RWPE2 (cell line): Measurements from ENCODE around the gene GAS6.
"Not testable (repeated sequence)": the region's sequence is repeated elsewhere in the genome, so short reads cannot be mapped to it uniquely, and the experiment has no call there.

Source experiments
- ATAC-seq: fragments of 200-7000 bp; cut with Tn5 transposase; 3 replicates; pipeline ENCODE4 v1.9.1; 2021; ENCODE audit warnings: low read depth
- DNase-seq: peaks from one replicate; pipeline ENCODE4 v3.0.0-alpha.2; 2020; ENCODE audit warnings: low spot score
- H3K27ac ChIP-seq: fragments of 450-650 bp; 2 replicates; pipeline ENCODE4 v1.5.1; 2017; ENCODE audit warnings: mild to moderate bottlenecking; ENCODE audit not compliant: poor library complexity, severe bottlenecking
- H3K27me3 ChIP-seq: fragments of 250-450 bp; sonication (Bioruptor Pico); 2 replicates; pipeline ENCODE4 v1.5.1; 2021; ENCODE audit warnings: mild to moderate bottlenecking, moderate library complexity; ENCODE audit not compliant: insufficient read depth, poor library complexity, severe bottlenecking
- H3K36me3 ChIP-seq: fragments of 250-450 bp; sonication (Bioruptor Pico); 2 replicates; pipeline ENCODE4 v1.5.1; 2020; ENCODE audit warnings: low read depth, mild to moderate bottlenecking, moderate library complexity
- H3K4me1 ChIP-seq: fragments of 250-450 bp; sonication (Bioruptor Pico); 2 replicates; pipeline ENCODE4 v1.5.1; 2021; ENCODE audit warnings: mild to moderate bottlenecking, moderate library complexity; ENCODE audit not compliant: insufficient read depth, poor library complexity, severe bottlenecking
- H3K4me3 ChIP-seq: fragments of 250-450 bp; sonication (Bioruptor Pico); 2 replicates; pipeline ENCODE4 v1.5.1; 2021; ENCODE audit warnings: mild to moderate bottlenecking, moderate library complexity; ENCODE audit not compliant: severe bottlenecking
- H3K9me3 ChIP-seq: fragments of 250-450 bp; sonication (Bioruptor Pico); 2 replicates; pipeline ENCODE4 v1.5.1; 2021; ENCODE audit warnings: mild to moderate bottlenecking, moderate library complexity; ENCODE audit not compliant: severe bottlenecking
- CTCF ChIP-seq: fragments of 450-650 bp; IDR thresholded peaks from one replicate; pipeline ENCODE4 v1.5.1; 2017; ENCODE audit warnings: mild to moderate bottlenecking, moderate library complexity; ENCODE audit not compliant: poor library complexity, severe bottlenecking

The GAS6 gene

GRCh38 chr13:113874579-113875428, 10.9 kb upstream of the GAS6 start:
- DNase-seq (no peak), ATAC-seq (no peak)
- Histone ChIP-seq H3K27ac (no peak overlapping the region), H3K4me1 (no peaks in the 10 kb centered on the region), H3K36me3 (no peaks in the 10 kb centered on the region), H3K27me3 (no peaks in the 10 kb centered on the region), H3K4me3 (no peak overlapping the region), H3K9me3 (no peaks in the 10 kb centered on the region)
- TF ChIP-seq CTCF = no peak

- Histone ChIP-seq H3K4me3 (no peak overlapping the region), H3K4me1 (no peaks in the 10 kb centered on the region), H3K27ac (no peak overlapping the region), H3K9me3 (no peaks in the 10 kb centered on the region), H3K36me3 (no peaks in the 10 kb centered on the region), H3K27me3 (no peaks in the 10 kb centered on the region)
- ATAC-seq (no peak), DNase-seq (no peak)
- TF ChIP-seq CTCF = no peak
Measured at GRCh38 chr13:113874177-113874576, 10.3 kb upstream of the GAS6 start.

GRCh38 chr13:113869263-113869662, 5.4 kb upstream of the GAS6 start:
- no peak overlapping the region for H3K4me3 ChIP-seq
- H3K27me3 ChIP-seq = no peaks in the 10 kb centered on the region
- no peak for TF ChIP-seq CTCF
- no peaks in the 10 kb centered on the region for H3K36me3 ChIP-seq
- H3K4me1 ChIP-seq = no peaks in the 10 kb centered on the region
- no peak for ATAC-seq
- no peaks in the 10 kb centered on the region for H3K9me3 ChIP-seq
- no peak for DNase-seq
- H3K27ac ChIP-seq = no peak overlapping the region

GRCh38 chr13:113867913-113868312, 4.0 kb upstream of the GAS6 start:
- H3K27me3 ChIP-seq, H3K27ac ChIP-seq, H3K4me3 ChIP-seq, H3K4me1 ChIP-seq, H3K9me3 ChIP-seq, ATAC-seq, H3K36me3 ChIP-seq, DNase-seq: not testable (repeated sequence)

- no peak for ATAC-seq
- peak overlapping the region; percentile 96 for H3K27ac ChIP-seq
- H3K27me3 ChIP-seq = no peaks in the 10 kb centered on the region
- H3K9me3 ChIP-seq = no peaks in the 10 kb centered on the region
- TF ChIP-seq CTCF = no peak
- H3K4me3 ChIP-seq = no peak overlapping the region
- H3K4me1 ChIP-seq = peaks cover 13% of the 10 kb centered on the region
- DNase-seq = no peak
- H3K36me3 ChIP-seq = peaks cover 13% of the 10 kb centered on the region
Measured at GRCh38 chr13:113865427-113865826, 1.6 kb upstream of the GAS6 start.
